Measurements from ENCODE around the gene SEC62.

SEC62 gene

GRCh38 chr3:170037463-170038433 lies 71.1 kb downstream of the SEC62 start, which contains the start of gene GPR160:
Gene GPR160, plus strand, starts transcription at chr3:170037995. Its CDS starts 45,978 bp downstream, at chr3:170083973.
- peak; percentile 54 to 92 for DNase-seq (ENCODE audit: low read depth in 1 of 2, low spot score in 1 of 2)
- Histone ChIP-seq H3K27ac (replicated peaks) (peak within 1 kb of the TSS; percentile 87), H3K4me3 (replicated peaks; ENCODE audit: insufficient read depth, low read length) (peak within 1 kb of the TSS; percentile 87), H3K27me3 (ENCODE audit: insufficient read depth, poor library complexity, severe bottlenecking) (no peaks in the 10 kb centered on the region)
- no peak for TF ChIP-seq REST (IDR thresholded peaks at IDR 0.05; ENCODE audit: insufficient replicate concordance, low read depth)
- TF ChIP-seq CTCF (IDR thresholded peaks at IDR 0.05; ENCODE audit: insufficient read depth, low read length), result peak; percentile 73
- peak; percentile 47 for TF ChIP-seq POLR2AphosphoS5 (IDR thresholded peaks at IDR 0.05; ENCODE audit: low read depth)

GRCh38 chr3:170038434-170039110 lies 72.0 kb downstream of the SEC62 start:
- DNase-seq (ENCODE audit: low read depth in 1 of 2, low spot score in 1 of 2), result peak; percentile 74 to 81
- no peaks in the 10 kb centered on the region for H3K27me3 ChIP-seq (ENCODE audit: insufficient read depth, poor library complexity, severe bottlenecking)
- peak overlapping the region; percentile 87 for H3K4me3 ChIP-seq (replicated peaks; ENCODE audit: insufficient read depth, low read length)
- TF ChIP-seq POLR2AphosphoS5 (IDR thresholded peaks at IDR 0.05; ENCODE audit: low read depth) (peak; percentile 33; the same call in 1 of the 2 replicates), REST (IDR thresholded peaks at IDR 0.05; ENCODE audit: insufficient replicate concordance, low read depth) (no peak), CTCF (IDR thresholded peaks at IDR 0.05; ENCODE audit: insufficient read depth, low read length) (no peak), SPI1 (IDR thresholded peaks at IDR 0.05; ENCODE audit: borderline replicate concordance, low read depth) (peak; percentile 94), GABPA (IDR thresholded peaks at IDR 0.05; ENCODE audit: low read depth) (no peak)
- H3K27ac ChIP-seq (replicated peaks), result peak overlapping the region; percentile 87

GRCh38 chr3:170040418-170040817 lies 73.8 kb downstream of the SEC62 start:
- TF ChIP-seq POLR2AphosphoS5 (IDR thresholded peaks at IDR 0.05; ENCODE audit: low read depth) (no peak), SPI1 (IDR thresholded peaks at IDR 0.05; ENCODE audit: borderline replicate concordance, low read depth) (no peak), CTCF (IDR thresholded peaks at IDR 0.05; ENCODE audit: insufficient read depth, low read length) (no peak), GABPA (IDR thresholded peaks at IDR 0.05; ENCODE audit: low read depth) (no peak), REST (IDR thresholded peaks at IDR 0.05; ENCODE audit: insufficient replicate concordance, low read depth) (no peak)
- peak overlapping the region; percentile 29; the same call in 1 of the 2 replicates for H3K27ac ChIP-seq (replicated peaks)
- DNase-seq (ENCODE audit: low read depth in 1 of 2, low spot score in 1 of 2), result no peak
- H3K27me3 ChIP-seq (ENCODE audit: insufficient read depth, poor library complexity, severe bottlenecking), result no peaks in the 10 kb centered on the region
- peak overlapping the region; percentile 87 for H3K4me3 ChIP-seq (replicated peaks; ENCODE audit: insufficient read depth, low read length)

Measured in HL-60 (cell line).